Measurements from ENCODE around the gene SEMA6C. TPM values are rescaled to one million over a fixed set of nuclear protein-coding genes. Genes with fewer than 3 reads are reported as not detected.
A peak's percentile ranks its signal among the peaks of the same experiment; 100 is the strongest.
"Not testable (repeated sequence)": the region's sequence is repeated elsewhere in the genome, so short reads cannot be mapped to it uniquely, and the experiment has no call there.

Gene SEMA6C, protein sequence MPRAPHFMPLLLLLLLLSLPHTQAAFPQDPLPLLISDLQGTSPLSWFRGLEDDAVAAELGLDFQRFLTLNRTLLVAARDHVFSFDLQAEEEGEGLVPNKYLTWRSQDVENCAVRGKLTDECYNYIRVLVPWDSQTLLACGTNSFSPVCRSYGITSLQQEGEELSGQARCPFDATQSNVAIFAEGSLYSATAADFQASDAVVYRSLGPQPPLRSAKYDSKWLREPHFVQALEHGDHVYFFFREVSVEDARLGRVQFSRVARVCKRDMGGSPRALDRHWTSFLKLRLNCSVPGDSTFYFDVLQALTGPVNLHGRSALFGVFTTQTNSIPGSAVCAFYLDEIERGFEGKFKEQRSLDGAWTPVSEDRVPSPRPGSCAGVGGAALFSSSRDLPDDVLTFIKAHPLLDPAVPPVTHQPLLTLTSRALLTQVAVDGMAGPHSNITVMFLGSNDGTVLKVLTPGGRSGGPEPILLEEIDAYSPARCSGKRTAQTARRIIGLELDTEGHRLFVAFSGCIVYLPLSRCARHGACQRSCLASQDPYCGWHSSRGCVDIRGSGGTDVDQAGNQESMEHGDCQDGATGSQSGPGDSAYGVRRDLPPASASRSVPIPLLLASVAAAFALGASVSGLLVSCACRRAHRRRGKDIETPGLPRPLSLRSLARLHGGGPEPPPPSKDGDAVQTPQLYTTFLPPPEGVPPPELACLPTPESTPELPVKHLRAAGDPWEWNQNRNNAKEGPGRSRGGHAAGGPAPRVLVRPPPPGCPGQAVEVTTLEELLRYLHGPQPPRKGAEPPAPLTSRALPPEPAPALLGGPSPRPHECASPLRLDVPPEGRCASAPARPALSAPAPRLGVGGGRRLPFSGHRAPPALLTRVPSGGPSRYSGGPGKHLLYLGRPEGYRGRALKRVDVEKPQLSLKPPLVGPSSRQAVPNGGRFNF
- total RNA-seq (2014; rRNA removed; shearing (Covaris generic); ENCODE audit: low replicate concordance), result 1.4 and 1.6 TPM in 2 replicates

GRCh38 chr1:151146412-151147131, at the start of gene SEMA6C:
TSS of gene SEMA6C (minus strand) at chr1:151146631. CDS start at chr1:151142621, 4,010 bp downstream.
- Histone ChIP-seq H3K4me1 (ENCODE audit: low read length) (peaks cover 36% of the 10 kb centered on the region), H3K36me3 (ENCODE audit: insufficient read depth, low read length) (no peaks in the 10 kb centered on the region), H4K20me1 (ENCODE audit: insufficient read depth, low read depth, low read length) (no peaks in the 10 kb centered on the region), H3K27me3 (ENCODE audit: low read length) (no peaks in the 10 kb centered on the region), H3K4me2 (ENCODE audit: low read depth, low read length, poor library complexity, severe bottlenecking) (peak within 1 kb of the TSS; percentile 89), H3K27ac (ENCODE audit: low read length) (no peak within 1 kb of the TSS), H2AFZ (ENCODE audit: low read length) (peak within 1 kb of the TSS; percentile 85), H3K79me2 (ENCODE audit: low read length) (no peaks in the 10 kb centered on the region), H3K9me3 (ENCODE audit: low read length) (no peaks in the 10 kb centered on the region), H3K9ac (ENCODE audit: low read length) (peak within 1 kb of the TSS; percentile 77), H3K4me3 (ENCODE audit: low read length) (peak within 1 kb of the TSS; percentile 72), H3K9me2 (replicated peaks; ENCODE audit: insufficient read depth, low read length) (no peaks in the 10 kb centered on the region)
- peak; percentile 94 for DNase-seq

- H3K9ac ChIP-seq (ENCODE audit: low read length); H3K9me3 ChIP-seq (ENCODE audit: low read length); H2AFZ ChIP-seq (ENCODE audit: low read length); H3K9me2 ChIP-seq (replicated peaks; ENCODE audit: insufficient read depth, low read length); H4K20me1 ChIP-seq (ENCODE audit: insufficient read depth, low read depth, low read length); H3K36me3 ChIP-seq (ENCODE audit: insufficient read depth, low read length); H3K4me3 ChIP-seq (ENCODE audit: low read length); H3K27me3 ChIP-seq (ENCODE audit: low read length); DNase-seq; H3K27ac ChIP-seq (ENCODE audit: low read length): not testable (repeated sequence)
- Histone ChIP-seq H3K4me1 (ENCODE audit: low read length) (peaks cover 26% of the 10 kb centered on the region), H3K79me2 (ENCODE audit: low read length) (peaks cover 16% of the 10 kb centered on the region), H3K4me2 (ENCODE audit: low read depth, low read length, poor library complexity, severe bottlenecking) (peak overlapping the region; percentile 93)
Measured at GRCh38 chr1:151194894-151195594, 48.6 kb upstream of the SEMA6C start.

GRCh38 chr1:151193856-151194255, 47.4 kb upstream of the SEMA6C start:
- peaks cover 22% of the 10 kb centered on the region for H3K4me1 ChIP-seq (ENCODE audit: low read length)
- no peak for DNase-seq
- H3K27ac ChIP-seq (ENCODE audit: low read length), result no peak overlapping the region
- no peaks in the 10 kb centered on the region for H3K36me3 ChIP-seq (ENCODE audit: insufficient read depth, low read length)
- H3K79me2 ChIP-seq (ENCODE audit: low read length), result peaks cover 15% of the 10 kb centered on the region
- no peak overlapping the region for H3K4me3 ChIP-seq (ENCODE audit: low read length)
- H2AFZ ChIP-seq (ENCODE audit: low read length), result no peak overlapping the region
- H3K27me3 ChIP-seq (ENCODE audit: low read length), result no peaks in the 10 kb centered on the region
- no peaks in the 10 kb centered on the region for H3K9me2 ChIP-seq (replicated peaks; ENCODE audit: insufficient read depth, low read length)
- H4K20me1 ChIP-seq (ENCODE audit: insufficient read depth, low read depth, low read length), result no peaks in the 10 kb centered on the region; the same call in 1 of the 2 replicates
- no peaks in the 10 kb centered on the region for H3K9me3 ChIP-seq (ENCODE audit: low read length)
- H3K4me2 ChIP-seq (ENCODE audit: low read depth, low read length, poor library complexity, severe bottlenecking), result no peak overlapping the region
- no peak overlapping the region for H3K9ac ChIP-seq (ENCODE audit: low read length)

- Histone ChIP-seq H2AFZ (ENCODE audit: low read length) (no peak overlapping the region), H3K4me1 (ENCODE audit: low read length) (peaks cover 27% of the 10 kb centered on the region), H3K4me3 (ENCODE audit: low read length) (no peak overlapping the region), H3K79me2 (ENCODE audit: low read length) (peaks cover 16% of the 10 kb centered on the region), H3K9me2 (replicated peaks; ENCODE audit: insufficient read depth, low read length) (no peaks in the 10 kb centered on the region), H3K9me3 (ENCODE audit: low read length) (no peaks in the 10 kb centered on the region), H3K27me3 (ENCODE audit: low read length) (no peaks in the 10 kb centered on the region), H3K36me3 (ENCODE audit: insufficient read depth, low read length) (no peaks in the 10 kb centered on the region), H4K20me1 (ENCODE audit: insufficient read depth, low read depth, low read length) (no peaks in the 10 kb centered on the region), H3K4me2 (ENCODE audit: low read depth, low read length, poor library complexity, severe bottlenecking) (no peak overlapping the region), H3K9ac (ENCODE audit: low read length) (no peak overlapping the region), H3K27ac (ENCODE audit: low read length) (no peak overlapping the region)
- DNase-seq, result no peak
Measured at GRCh38 chr1:151193304-151193703, 46.9 kb upstream of the SEMA6C start.

DNA sequence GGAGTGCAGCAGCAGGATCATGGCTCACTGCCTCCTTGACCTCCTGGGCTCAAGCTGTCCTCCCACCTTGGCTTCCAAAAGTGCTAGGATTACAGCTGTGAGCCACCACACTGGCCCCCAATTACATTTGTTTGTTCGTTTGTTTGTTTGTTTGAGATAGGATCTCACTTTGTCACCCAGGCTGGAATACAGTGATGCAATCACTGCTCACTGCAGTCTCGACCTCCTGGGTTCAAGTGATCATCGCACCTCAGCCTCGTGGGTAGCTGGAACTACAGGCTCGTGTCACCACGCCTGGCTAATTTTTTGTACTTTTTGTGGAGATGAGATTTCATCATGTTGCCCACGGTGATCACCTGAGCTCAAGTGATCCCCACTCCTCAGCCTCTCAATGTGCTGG, 45.6 kb upstream of the SEMA6C start:
- no peaks in the 10 kb centered on the region for H3K9me3 ChIP-seq (ENCODE audit: low read length)
- no peak overlapping the region for H2AFZ ChIP-seq (ENCODE audit: low read length)
- no peak overlapping the region for H3K4me2 ChIP-seq (ENCODE audit: low read depth, low read length, poor library complexity, severe bottlenecking)

DNA sequence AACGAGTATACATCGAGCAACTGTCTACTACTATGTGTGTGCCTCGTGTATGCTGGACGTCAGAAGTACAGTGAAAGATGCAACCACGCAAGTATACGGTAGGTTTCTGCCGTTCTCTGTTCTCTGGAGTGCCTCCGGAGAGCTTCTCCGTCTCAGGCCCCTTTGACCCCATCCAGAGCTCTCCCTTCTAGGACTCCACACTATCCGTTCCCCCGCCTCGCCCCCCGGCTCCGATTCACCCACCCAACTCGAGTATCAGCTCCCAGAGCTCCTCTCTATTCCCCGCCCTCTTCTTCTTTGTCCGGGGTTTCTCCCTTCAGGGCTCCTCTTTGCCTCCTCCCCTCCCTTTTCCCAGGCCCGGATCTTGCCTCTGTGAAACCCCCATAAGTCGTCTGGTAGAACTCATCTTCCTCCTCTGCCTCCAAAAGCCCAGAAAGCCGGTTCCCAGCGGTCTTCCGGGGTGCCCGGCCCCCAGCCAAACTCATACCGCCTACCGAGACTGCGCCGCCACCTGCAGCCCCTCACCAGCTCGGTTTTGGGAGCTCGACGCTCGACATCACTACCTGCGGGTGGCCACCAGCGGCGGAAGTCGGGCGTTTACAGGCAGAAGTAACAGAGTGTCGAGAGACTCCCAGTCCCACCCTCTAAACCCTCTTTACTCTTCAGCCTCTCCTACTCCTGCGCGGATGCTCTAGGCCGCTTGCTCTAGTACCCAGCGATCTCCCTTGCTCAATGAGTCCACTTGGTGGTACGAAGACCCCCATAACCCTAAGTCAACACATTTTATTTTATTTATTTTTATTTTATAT, 43.4 kb upstream of the SEMA6C start, which contains the start of gene VPS72:
TSS of gene VPS72 (minus strand) at position 561 of the 809 bp plus-strand sequence. CDS start at position 485, 76 bp downstream.
- no peaks in the 10 kb centered on the region for H3K9me3 ChIP-seq (ENCODE audit: low read length)
- H3K4me2 ChIP-seq (ENCODE audit: low read depth, low read length, poor library complexity, severe bottlenecking), result peak within 1 kb of the TSS; percentile 84
- no peaks in the 10 kb centered on the region for H3K9me2 ChIP-seq (replicated peaks; ENCODE audit: insufficient read depth, low read length)
- H3K27me3 ChIP-seq (ENCODE audit: low read length), result no peaks in the 10 kb centered on the region
- no peaks in the 10 kb centered on the region for H4K20me1 ChIP-seq (ENCODE audit: insufficient read depth, low read depth, low read length)
- DNase-seq, result peak; percentile 97
- H3K4me1 ChIP-seq (ENCODE audit: low read length), result peaks cover 18% of the 10 kb centered on the region
- H3K27ac ChIP-seq (ENCODE audit: low read length), result peak within 1 kb of the TSS; percentile 69
- H3K79me2 ChIP-seq (ENCODE audit: low read length), result peaks cover 36% of the 10 kb centered on the region
- H3K36me3 ChIP-seq (ENCODE audit: insufficient read depth, low read length), result peaks cover 8% of the 10 kb centered on the region; the same call in 1 of the 2 replicates
- H2AFZ ChIP-seq (ENCODE audit: low read length), result peak within 1 kb of the TSS; percentile 2; the same call in 1 of the 2 replicates
- peak within 1 kb of the TSS; percentile 81 for H3K9ac ChIP-seq (ENCODE audit: low read length)
- H3K4me3 ChIP-seq (ENCODE audit: low read length), result peak within 1 kb of the TSS; percentile 75

More for the DNA sequence above, 45.6 kb upstream of the SEMA6C start:
- no peak for DNase-seq
- no peak overlapping the region for H3K27ac ChIP-seq (ENCODE audit: low read length)
- no peaks in the 10 kb centered on the region for H3K36me3 ChIP-seq (ENCODE audit: insufficient read depth, low read length)
- no peak overlapping the region for H3K4me3 ChIP-seq (ENCODE audit: low read length)
- H3K79me2 ChIP-seq (ENCODE audit: low read length), result peaks cover 29% of the 10 kb centered on the region
- H3K9ac ChIP-seq (ENCODE audit: low read length), result no peak overlapping the region
- H3K27me3 ChIP-seq (ENCODE audit: low read length), result no peaks in the 10 kb centered on the region
- no peaks in the 10 kb centered on the region for H4K20me1 ChIP-seq (ENCODE audit: insufficient read depth, low read depth, low read length)
- H3K4me1 ChIP-seq (ENCODE audit: low read length), result peaks cover 27% of the 10 kb centered on the region
- H3K9me2 ChIP-seq (replicated peaks; ENCODE audit: insufficient read depth, low read length), result no peaks in the 10 kb centered on the region

GRCh38 chr1:151188667-151189066, 42.2 kb upstream of the SEMA6C start:
- Histone ChIP-seq H3K27ac (ENCODE audit: low read length) (peak overlapping the region; percentile 69; the same call in 1 of the 2 replicates), H3K4me1 (ENCODE audit: low read length) (peaks cover 18% of the 10 kb centered on the region), H3K9ac (ENCODE audit: low read length) (peak overlapping the region; percentile 81), H3K4me2 (ENCODE audit: low read depth, low read length, poor library complexity, severe bottlenecking) (peak overlapping the region; percentile 84), H3K4me3 (ENCODE audit: low read length) (peak overlapping the region; percentile 75), H3K36me3 (ENCODE audit: insufficient read depth, low read length) (peaks cover 15% of the 10 kb centered on the region; the same call in 1 of the 2 replicates), H3K79me2 (ENCODE audit: low read length) (peaks cover 36% of the 10 kb centered on the region)
- H3K27me3 ChIP-seq (ENCODE audit: low read length); H3K9me2 ChIP-seq (replicated peaks; ENCODE audit: insufficient read depth, low read length); H4K20me1 ChIP-seq (ENCODE audit: insufficient read depth, low read depth, low read length); DNase-seq; H2AFZ ChIP-seq (ENCODE audit: low read length); H3K9me3 ChIP-seq (ENCODE audit: low read length): not testable (repeated sequence)
